Measurements from ENCODE around the gene KLF4.
"Not testable (repeated sequence)": the region's sequence is repeated elsewhere in the genome, so short reads cannot be mapped to it uniquely, and the experiment has no call there.

DNA sequence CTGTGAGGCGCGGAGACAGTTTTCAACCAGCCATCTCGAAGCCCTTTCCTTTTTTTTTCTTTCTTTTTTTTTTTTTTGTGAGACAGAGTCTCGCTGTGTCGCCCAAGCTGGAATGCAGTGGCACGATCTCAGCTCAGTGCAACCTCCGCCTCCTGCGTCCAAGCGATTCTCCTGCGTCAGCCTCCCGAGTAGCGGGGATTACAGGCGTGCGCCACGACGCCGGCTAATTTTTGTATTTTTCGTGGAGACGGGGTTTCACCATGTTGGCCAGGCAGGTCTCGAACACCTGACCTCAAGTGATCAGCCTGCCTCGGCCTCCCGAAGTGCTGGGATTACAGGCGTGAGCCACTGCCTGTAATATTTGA is 1.0 kb upstream of the KLF4 start:
- not testable (repeated sequence) for TF ChIP-seq POLR2A (IDR thresholded peaks at IDR 0.05)
- TF ChIP-seq, protein P1, sequence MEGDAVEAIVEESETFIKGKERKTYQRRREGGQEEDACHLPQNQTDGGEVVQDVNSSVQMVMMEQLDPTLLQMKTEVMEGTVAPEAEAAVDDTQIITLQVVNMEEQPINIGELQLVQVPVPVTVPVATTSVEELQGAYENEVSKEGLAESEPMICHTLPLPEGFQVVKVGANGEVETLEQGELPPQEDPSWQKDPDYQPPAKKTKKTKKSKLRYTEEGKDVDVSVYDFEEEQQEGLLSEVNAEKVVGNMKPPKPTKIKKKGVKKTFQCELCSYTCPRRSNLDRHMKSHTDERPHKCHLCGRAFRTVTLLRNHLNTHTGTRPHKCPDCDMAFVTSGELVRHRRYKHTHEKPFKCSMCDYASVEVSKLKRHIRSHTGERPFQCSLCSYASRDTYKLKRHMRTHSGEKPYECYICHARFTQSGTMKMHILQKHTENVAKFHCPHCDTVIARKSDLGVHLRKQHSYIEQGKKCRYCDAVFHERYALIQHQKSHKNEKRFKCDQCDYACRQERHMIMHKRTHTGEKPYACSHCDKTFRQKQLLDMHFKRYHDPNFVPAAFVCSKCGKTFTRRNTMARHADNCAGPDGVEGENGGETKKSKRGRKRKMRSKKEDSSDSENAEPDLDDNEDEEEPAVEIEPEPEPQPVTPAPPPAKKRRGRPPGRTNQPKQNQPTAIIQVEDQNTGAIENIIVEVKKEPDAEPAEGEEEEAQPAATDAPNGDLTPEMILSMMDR (IDR thresholded peaks at IDR 0.05): not testable (repeated sequence)

All from body of pancreas (tissue), 4 donors.